Measurements from ENCODE around the gene PRPS2. TPM values are rescaled to one million over a fixed set of nuclear protein-coding genes. Genes with fewer than 3 reads are reported as not detected.

Gene PRPS2
- total and polyA plus RNA-seq, 2 experiments from 2014 or later = 4.2 to 16.8 TPM

DNA sequence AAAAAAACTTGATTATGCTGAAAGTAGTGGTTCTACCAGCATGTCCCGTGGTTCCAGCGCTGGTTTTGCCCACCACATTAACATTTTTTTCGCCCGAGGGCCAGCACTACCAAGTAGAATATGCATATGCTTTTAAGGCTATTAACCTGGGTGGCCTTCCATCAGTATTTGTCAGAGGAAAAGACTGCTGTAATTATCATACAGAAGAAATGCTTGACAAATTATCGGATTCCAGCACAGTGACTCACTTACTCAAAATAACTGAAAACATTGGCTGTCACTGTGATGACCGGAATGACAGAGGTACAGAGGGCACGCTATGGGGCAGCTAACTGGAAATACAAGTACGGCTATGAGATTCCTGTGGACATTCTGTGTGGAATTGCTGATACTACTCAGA lies 34.6 kb downstream of the PRPS2 start:
- peaks cover 4% of the 10 kb centered on the region for H3K9me3 ChIP-seq (ENCODE audit: low read depth)
- no peaks in the 10 kb centered on the region for H3K27me3 ChIP-seq
- no peak overlapping the region for H3K27ac ChIP-seq
- DNase-seq (ENCODE audit: low read depth in 1 of 2, low spot score in 1 of 2) = no peak
- no peaks in the 10 kb centered on the region for H3K36me3 ChIP-seq
- no peaks in the 10 kb centered on the region for H3K4me1 ChIP-seq (ENCODE audit: low read depth)
- H3K4me3 ChIP-seq = no peak overlapping the region
- TF ChIP-seq, protein P1, sequence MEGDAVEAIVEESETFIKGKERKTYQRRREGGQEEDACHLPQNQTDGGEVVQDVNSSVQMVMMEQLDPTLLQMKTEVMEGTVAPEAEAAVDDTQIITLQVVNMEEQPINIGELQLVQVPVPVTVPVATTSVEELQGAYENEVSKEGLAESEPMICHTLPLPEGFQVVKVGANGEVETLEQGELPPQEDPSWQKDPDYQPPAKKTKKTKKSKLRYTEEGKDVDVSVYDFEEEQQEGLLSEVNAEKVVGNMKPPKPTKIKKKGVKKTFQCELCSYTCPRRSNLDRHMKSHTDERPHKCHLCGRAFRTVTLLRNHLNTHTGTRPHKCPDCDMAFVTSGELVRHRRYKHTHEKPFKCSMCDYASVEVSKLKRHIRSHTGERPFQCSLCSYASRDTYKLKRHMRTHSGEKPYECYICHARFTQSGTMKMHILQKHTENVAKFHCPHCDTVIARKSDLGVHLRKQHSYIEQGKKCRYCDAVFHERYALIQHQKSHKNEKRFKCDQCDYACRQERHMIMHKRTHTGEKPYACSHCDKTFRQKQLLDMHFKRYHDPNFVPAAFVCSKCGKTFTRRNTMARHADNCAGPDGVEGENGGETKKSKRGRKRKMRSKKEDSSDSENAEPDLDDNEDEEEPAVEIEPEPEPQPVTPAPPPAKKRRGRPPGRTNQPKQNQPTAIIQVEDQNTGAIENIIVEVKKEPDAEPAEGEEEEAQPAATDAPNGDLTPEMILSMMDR (IDR thresholded peaks at IDR 0.05; ENCODE audit: low read depth, low read length) = no peak

- H3K27ac ChIP-seq = no peak overlapping the region
- H3K4me3 ChIP-seq = no peak overlapping the region
- TF ChIP-seq, protein P1 (IDR thresholded peaks at IDR 0.05; ENCODE audit: low read depth, low read length) = no peak
- no peaks in the 10 kb centered on the region for H3K36me3 ChIP-seq
- no peak for DNase-seq (ENCODE audit: low read depth in 1 of 2, low spot score in 1 of 2)
- H3K27me3 ChIP-seq = no peaks in the 10 kb centered on the region
- no peaks in the 10 kb centered on the region for H3K4me1 ChIP-seq (ENCODE audit: low read depth)
- H3K9me3 ChIP-seq (ENCODE audit: low read depth) = no peaks in the 10 kb centered on the region
Measured at GRCh38 chrX:12843061-12843667, 52.0 kb downstream of the PRPS2 start.

DNA sequence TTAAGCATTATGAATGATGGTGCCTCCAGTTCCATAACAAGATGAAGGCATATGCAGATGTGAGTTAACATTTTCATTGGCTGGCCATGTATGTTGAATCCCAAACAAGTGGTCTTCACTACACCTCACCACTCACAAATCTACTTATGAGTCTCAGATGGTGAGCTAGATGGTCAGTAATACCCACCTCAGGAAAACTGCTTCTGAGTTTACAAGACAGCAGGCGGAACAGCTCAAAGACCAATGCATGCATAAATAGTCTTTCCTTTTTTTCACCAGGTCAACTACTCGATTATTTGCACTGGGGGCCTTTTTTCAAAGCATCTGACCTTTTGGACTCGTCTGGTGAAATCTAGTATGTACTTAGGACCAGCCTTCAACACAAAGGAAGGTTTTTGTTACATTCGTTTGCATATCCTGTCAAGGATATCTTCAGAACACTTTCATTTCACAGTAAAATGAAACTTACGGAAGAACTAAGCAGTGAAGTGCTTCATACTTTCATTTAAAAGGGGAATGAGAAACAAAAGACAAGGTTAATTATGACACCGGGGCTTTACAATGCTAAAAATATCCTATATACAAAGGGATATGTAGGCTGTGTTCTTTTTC lies 52.6 kb downstream of the PRPS2 start:
- Histone ChIP-seq H3K9me3 (ENCODE audit: low read depth) (no peaks in the 10 kb centered on the region), H3K36me3 (no peaks in the 10 kb centered on the region), H3K4me1 (ENCODE audit: low read depth) (no peaks in the 10 kb centered on the region), H3K4me3 (no peak overlapping the region), H3K27me3 (no peaks in the 10 kb centered on the region), H3K27ac (no peak overlapping the region)
- no peak for DNase-seq (ENCODE audit: low read depth in 1 of 2, low spot score in 1 of 2)
- TF ChIP-seq, protein P1 (IDR thresholded peaks at IDR 0.05; ENCODE audit: low read depth, low read length) = no peak

DNA sequence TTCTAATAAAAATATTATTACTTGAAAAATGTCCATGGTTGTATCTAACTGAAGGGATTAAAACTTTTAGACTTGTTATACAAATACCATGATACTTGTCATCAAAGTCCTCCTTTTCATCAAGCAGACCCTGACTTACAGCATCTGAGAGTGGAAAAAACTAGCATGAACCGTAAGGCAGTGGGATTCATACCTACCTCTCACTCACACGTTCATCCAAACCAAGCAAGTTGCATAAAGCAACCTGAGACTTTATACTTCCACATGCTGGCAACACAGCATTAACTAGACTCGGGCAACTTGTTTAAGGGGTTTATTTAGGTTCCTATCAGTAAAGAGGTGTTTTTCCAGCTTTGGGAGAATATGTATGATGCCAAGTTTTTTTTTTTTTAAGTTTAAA lies 53.1 kb downstream of the PRPS2 start:
- Histone ChIP-seq H3K27ac (no peak overlapping the region), H3K4me3 (no peak overlapping the region), H3K27me3 (no peaks in the 10 kb centered on the region), H3K9me3 (ENCODE audit: low read depth) (no peaks in the 10 kb centered on the region), H3K36me3 (no peaks in the 10 kb centered on the region), H3K4me1 (ENCODE audit: low read depth) (no peaks in the 10 kb centered on the region)
- TF ChIP-seq, protein P1 (IDR thresholded peaks at IDR 0.05; ENCODE audit: low read depth, low read length) = no peak
- DNase-seq (ENCODE audit: low read depth in 1 of 2, low spot score in 1 of 2) = no peak

DNA sequence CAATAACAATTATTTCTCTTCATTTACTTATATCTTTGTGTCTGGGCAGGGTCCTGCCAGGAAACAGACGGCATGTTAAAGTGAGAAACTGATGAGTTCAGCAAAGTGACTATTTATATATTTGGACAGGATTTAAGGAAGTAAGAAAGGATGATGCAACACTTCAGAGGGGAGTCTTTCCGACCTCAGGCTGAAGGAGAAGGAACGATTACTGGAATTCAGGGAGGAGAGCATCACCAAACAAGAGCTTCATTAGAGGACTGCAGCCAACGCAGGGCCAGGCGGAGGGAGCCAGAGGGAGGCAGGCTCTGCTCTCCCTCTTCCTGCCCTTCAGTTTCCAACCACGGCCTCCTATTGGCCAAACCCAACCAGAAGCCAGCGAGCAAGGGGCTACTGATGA lies 74.1 kb downstream of the PRPS2 start:
- H3K4me3 ChIP-seq = no peak overlapping the region
- H3K4me1 ChIP-seq (ENCODE audit: low read depth) = no peaks in the 10 kb centered on the region
- TF ChIP-seq, protein P1 (IDR thresholded peaks at IDR 0.05; ENCODE audit: low read depth, low read length) = no peak
- H3K36me3 ChIP-seq = no peaks in the 10 kb centered on the region
- H3K27me3 ChIP-seq = no peaks in the 10 kb centered on the region
- H3K27ac ChIP-seq = no peak overlapping the region
- DNase-seq (ENCODE audit: low read depth in 1 of 2, low spot score in 1 of 2) = peak in 1 of 2 donors; percentile 67
- no peaks in the 10 kb centered on the region for H3K9me3 ChIP-seq (ENCODE audit: low read depth)

Measured in cardiac muscle cell (in vitro differentiated cells and primary cell).